DOHH2 (cell line): ENCODE results near the gene ATP10A.

ENCODE experiments used
- H3F3A ChIP-seq: fragments of 200-600 bp; sonication (generic), shearing (Covaris generic); 2 replicates; pipeline ENCODE4 v1.6.0; 2016; ENCODE audit warnings: antibody characterized with exemption, mild to moderate bottlenecking; ENCODE audit not compliant: control insufficient read depth, insufficient read depth
- H3K27ac ChIP-seq: fragments of 200-600 bp; sonication (generic); 2 replicates; pipeline ENCODE4 v1.5.1; 2014; ENCODE audit warnings: low read depth, mild to moderate bottlenecking, low read length, moderate library complexity
- H3K27me3 ChIP-seq: fragments of 200-600 bp; sonication (generic); 2 replicates; pipeline ENCODE4 v1.6.1; 2014; ENCODE audit warnings: mild to moderate bottlenecking, low read length, mixed read lengths; ENCODE audit not compliant: control insufficient read depth
- H3K36me3 ChIP-seq: fragments of 200-600 bp; sonication (generic); 2 replicates; pipeline ENCODE4 v1.6.1; 2014; ENCODE audit warnings: mild to moderate bottlenecking, low read length, moderate library complexity, mixed read lengths; ENCODE audit not compliant: control insufficient read depth
- H3K4me1 ChIP-seq: fragments of 200-600 bp; sonication (generic); 2 replicates; pipeline ENCODE4 v1.6.1; 2014; ENCODE audit warnings: mild to moderate bottlenecking, low read length, mixed read lengths; ENCODE audit not compliant: control insufficient read depth
- H3K4me2 ChIP-seq: fragments of 200-600 bp; sonication (generic); 2 replicates; pipeline ENCODE4 v1.6.0; 2014; ENCODE audit warnings: mild to moderate bottlenecking, low read length, moderate library complexity
- H3K4me3 ChIP-seq: fragments of 200-600 bp; sonication (generic); 2 replicates; pipeline ENCODE4 v1.5.1; 2014; ENCODE audit warnings: mild to moderate bottlenecking, low read length, mixed read lengths
- H3K79me2 ChIP-seq: fragments of 200-600 bp; sonication (generic); 2 replicates; pipeline ENCODE4 v1.6.1; 2014; ENCODE audit warnings: mild to moderate bottlenecking, low read length, mixed read lengths; ENCODE audit not compliant: control insufficient read depth
- H3K9me2 ChIP-seq: fragments of 200-600 bp; sonication (generic); replicated peaks from 2 replicates; pipeline ENCODE4 v1.6.1; 2014; ENCODE audit warnings: mild to moderate bottlenecking, low read length, mixed read lengths; ENCODE audit not compliant: control insufficient read depth
- H3K9me3 ChIP-seq: fragments of 200-600 bp; sonication (generic); 2 replicates; pipeline ENCODE4 v1.6.1; 2014; ENCODE audit warnings: antibody characterized with exemption, low read length, mixed read lengths; ENCODE audit not compliant: control insufficient read depth, insufficient read depth
- H4K20me1 ChIP-seq: fragments of 200-600 bp; sonication (generic); 2 replicates; pipeline ENCODE4 v1.6.0; 2014; ENCODE audit warnings: low read depth, mild to moderate bottlenecking, antibody characterized with exemption, low read length, moderate library complexity; ENCODE audit not compliant: control insufficient read depth, insufficient read depth
- CTCF ChIP-seq: fragments of 200-600 bp; sonication (generic); IDR thresholded peaks from one replicate; pipeline ENCODE4 v1.5.1; 2014; ENCODE audit warnings: antibody characterized with exemption, mild to moderate bottlenecking, low read depth, low read length; ENCODE audit not compliant: poor library complexity, severe bottlenecking
- EZH2phosphoT487 ChIP-seq: fragments of 200-600 bp; sonication (generic); IDR thresholded peaks from 2 replicates; pipeline ENCODE4 v1.6.1; 2017; ENCODE audit warnings: borderline replicate concordance, mild to moderate bottlenecking, antibody characterized with exemption, low read length, moderate library complexity, mixed read lengths

Gene ATP10A

GRCh38 chr15:25667829-25668228 is 195.3 kb downstream of the ATP10A start:
- Histone ChIP-seq H3K4me2 (no peak overlapping the region), H3K4me1 (no peaks in the 10 kb centered on the region), H3K4me3 (no peak overlapping the region), H3K36me3 (no peaks in the 10 kb centered on the region), H3K27ac (no peak overlapping the region), H3K9me2 (no peaks in the 10 kb centered on the region), H3F3A (no peaks in the 10 kb centered on the region), H3K79me2 (no peaks in the 10 kb centered on the region), H3K27me3 (no peaks in the 10 kb centered on the region), H3K9me3 (peaks cover 15% of the 10 kb centered on the region; the same call in 1 of the 2 replicates), H4K20me1 (no peaks in the 10 kb centered on the region)
- TF ChIP-seq CTCF (no peak), EZH2phosphoT487 (no peak)

GRCh38 chr15:25665913-25666312 is 197.2 kb downstream of the ATP10A start:
- no peaks in the 10 kb centered on the region for H3F3A ChIP-seq
- no peak for TF ChIP-seq EZH2phosphoT487
- no peak for TF ChIP-seq CTCF
- H4K20me1 ChIP-seq, result no peaks in the 10 kb centered on the region
- no peaks in the 10 kb centered on the region for H3K27me3 ChIP-seq
- no peaks in the 10 kb centered on the region for H3K79me2 ChIP-seq
- H3K9me3 ChIP-seq, result peaks cover 11% of the 10 kb centered on the region; the same call in 1 of the 2 replicates
- no peak overlapping the region for H3K4me2 ChIP-seq
- no peak overlapping the region for H3K4me3 ChIP-seq
- H3K27ac ChIP-seq, result no peak overlapping the region
- H3K4me1 ChIP-seq, result no peaks in the 10 kb centered on the region
- H3K36me3 ChIP-seq, result no peaks in the 10 kb centered on the region
- no peaks in the 10 kb centered on the region for H3K9me2 ChIP-seq

GRCh38 chr15:25664761-25665160 is 198.4 kb downstream of the ATP10A start:
- no peaks in the 10 kb centered on the region for H3K27me3 ChIP-seq
- TF ChIP-seq CTCF, result no peak
- no peak for TF ChIP-seq EZH2phosphoT487
- no peak overlapping the region for H3K4me3 ChIP-seq
- H3K9me2 ChIP-seq, result no peaks in the 10 kb centered on the region
- no peak overlapping the region for H3K4me2 ChIP-seq
- H3F3A ChIP-seq, result no peaks in the 10 kb centered on the region
- no peak overlapping the region for H3K27ac ChIP-seq
- no peaks in the 10 kb centered on the region for H3K79me2 ChIP-seq
- no peaks in the 10 kb centered on the region for H4K20me1 ChIP-seq
- H3K36me3 ChIP-seq, result no peaks in the 10 kb centered on the region
- peaks cover 9% of the 10 kb centered on the region; the same call in 1 of the 2 replicates for H3K9me3 ChIP-seq
- H3K4me1 ChIP-seq, result no peaks in the 10 kb centered on the region

- Histone ChIP-seq H4K20me1 (no peaks in the 10 kb centered on the region), H3K4me2 (no peak overlapping the region), H3K79me2 (no peaks in the 10 kb centered on the region), H3K9me2 (no peaks in the 10 kb centered on the region), H3F3A (no peaks in the 10 kb centered on the region), H3K4me3 (no peak overlapping the region), H3K27ac (no peak overlapping the region), H3K36me3 (no peaks in the 10 kb centered on the region), H3K9me3 (peaks cover 6% of the 10 kb centered on the region; the same call in 1 of the 2 replicates), H3K27me3 (no peaks in the 10 kb centered on the region), H3K4me1 (no peaks in the 10 kb centered on the region)
- no peak for TF ChIP-seq EZH2phosphoT487
- no peak for TF ChIP-seq CTCF
Measured at GRCh38 chr15:25663515-25663914, 199.6 kb downstream of the ATP10A start.
